Skeletal muscle satellite cell (primary cell): Measurements from ENCODE around the gene CAVIN4.

ENCODE experiments used
- H3K27me3 ChIP-seq: 2 replicates; pipeline ENCODE4 v1.7.0; 2013; ENCODE audit warnings: low read length; ENCODE audit not compliant: control insufficient read depth, insufficient read depth
- H3K36me3 ChIP-seq: 2 replicates; pipeline ENCODE4 v1.7.0; 2013; ENCODE audit warnings: mild to moderate bottlenecking, control low read depth, low read length; ENCODE audit not compliant: insufficient read depth
- H3K4me1 ChIP-seq: 2 replicates; pipeline ENCODE4 v1.7.0; 2013; ENCODE audit warnings: low read length; ENCODE audit not compliant: control insufficient read depth, insufficient read depth
- H3K4me2 ChIP-seq: 2 replicates; pipeline ENCODE4 v1.7.0; 2013; ENCODE audit warnings: mild to moderate bottlenecking, low read length
- H3K4me3 ChIP-seq: 2 replicates; pipeline ENCODE4 v1.7.0; 2013; ENCODE audit warnings: low read length
- H3K9ac ChIP-seq: 2 replicates; pipeline ENCODE4 v1.7.0; 2013; ENCODE audit warnings: mild to moderate bottlenecking, low read depth, low read length, moderate library complexity
- H3K9me3 ChIP-seq: replicated peaks from 2 replicates; pipeline ENCODE4 v1.7.0; 2013; ENCODE audit warnings: mild to moderate bottlenecking, control low read depth, low read length

CAVIN4 gene

DNA sequence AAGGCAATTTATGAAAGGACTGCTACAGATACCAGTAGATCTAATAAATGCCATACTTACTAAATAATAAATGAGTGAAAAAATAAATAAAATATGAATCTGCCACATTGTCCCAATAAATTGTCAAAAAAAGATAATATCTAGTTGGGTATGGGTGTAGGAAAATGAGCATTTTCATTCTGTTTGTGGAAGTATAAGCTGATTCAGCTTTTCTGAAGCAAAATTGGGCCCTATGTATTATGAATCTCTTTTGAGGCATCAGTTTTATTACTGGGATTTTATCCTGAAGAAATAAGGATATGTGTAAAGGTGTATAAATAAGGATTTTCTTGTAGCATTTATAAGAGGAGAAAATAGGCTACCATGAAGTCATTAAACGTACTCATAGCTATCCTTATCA lies 46.1 kb downstream of the CAVIN4 start:
- Histone ChIP-seq H3K36me3 (no peaks in the 10 kb centered on the region), H3K4me1 (no peaks in the 10 kb centered on the region)

DNA sequence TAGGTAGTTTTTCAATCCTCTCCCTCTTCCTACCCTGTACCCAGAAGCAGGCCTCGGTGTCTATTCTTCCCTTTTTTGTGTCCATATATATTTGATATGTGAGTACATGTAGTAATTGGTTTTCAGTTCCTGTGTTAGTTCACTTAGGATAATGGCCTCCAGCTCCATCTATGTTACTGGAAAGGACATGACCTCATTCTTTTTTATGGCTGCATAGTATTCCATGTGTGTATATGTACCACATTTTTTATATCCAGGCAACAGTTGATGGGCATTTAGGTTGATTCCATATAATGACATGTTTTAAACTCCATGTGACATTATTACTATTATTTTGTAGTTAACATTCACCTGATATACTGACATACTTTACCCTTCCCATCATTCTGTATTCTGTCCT lies 49.1 kb downstream of the CAVIN4 start:
- H3K27me3 ChIP-seq: peaks cover 6% of the 10 kb centered on the region
- no peak overlapping the region for H3K4me2 ChIP-seq
- no peak overlapping the region for H3K9ac ChIP-seq
- no peaks in the 10 kb centered on the region for H3K4me1 ChIP-seq
- no peaks in the 10 kb centered on the region for H3K36me3 ChIP-seq
- no peak overlapping the region for H3K4me3 ChIP-seq
- no peaks in the 10 kb centered on the region for H3K9me3 ChIP-seq

More for the DNA sequence above, 46.1 kb downstream of the CAVIN4 start:
- no peaks in the 10 kb centered on the region for H3K9me3 ChIP-seq
- H3K9ac ChIP-seq: no peak overlapping the region
- no peak overlapping the region for H3K4me2 ChIP-seq
- no peak overlapping the region for H3K4me3 ChIP-seq
- peaks cover 3% of the 10 kb centered on the region for H3K27me3 ChIP-seq

DNA sequence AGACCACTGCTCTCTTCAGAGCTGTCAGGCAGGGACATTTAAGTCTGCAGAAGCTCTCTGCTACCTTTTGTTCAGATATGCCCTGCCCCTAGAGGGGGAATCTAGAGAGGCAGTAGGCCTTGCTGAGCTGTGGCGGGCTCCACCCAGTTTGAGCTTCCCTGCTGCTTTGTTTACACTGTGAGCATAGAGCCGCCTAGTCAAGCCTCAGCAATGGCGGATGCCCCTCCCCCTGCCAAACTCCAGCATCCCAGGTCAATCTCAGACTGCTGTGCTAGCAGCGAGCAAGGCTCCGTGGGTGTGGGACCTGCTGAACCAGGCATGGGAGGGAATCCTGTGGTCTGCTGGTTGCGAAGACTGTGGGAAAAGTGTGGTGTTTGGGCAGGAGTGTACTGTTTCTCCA lies 59.9 kb downstream of the CAVIN4 start:
- H3K9me3 ChIP-seq: no peaks in the 10 kb centered on the region
- no peak overlapping the region for H3K4me2 ChIP-seq
- no peak overlapping the region for H3K9ac ChIP-seq
- no peak overlapping the region for H3K4me3 ChIP-seq
- H3K4me1 ChIP-seq: no peaks in the 10 kb centered on the region
- H3K36me3 ChIP-seq: no peaks in the 10 kb centered on the region
- H3K27me3 ChIP-seq: no peaks in the 10 kb centered on the region
